Keratinocyte (primary cell): Measurements from ENCODE around the gene POLE. TPM values are rescaled to one million over a fixed set of nuclear protein-coding genes. Genes with fewer than 3 reads are reported as not detected.
A peak's percentile ranks its signal among the peaks of the same experiment; 100 is the strongest.

Source experiments
- DNase-seq: peaks from one replicate; pipeline ENCODE4 v3.0.0-alpha.2; 2011; ENCODE audit warnings: low read depth, missing footprints, low spot score
- FAIRE-seq: peaks from 2 replicates; lab custom pipeline; 2011; peaks lifted over from hg19 to GRCh38; lab: Jason Lieb, UNC
- H2AFZ ChIP-seq: 2 replicates; pipeline ENCODE4 v1.6.0; 2012; ENCODE audit warnings: low read length, control low read depth, inconsistent platforms; ENCODE audit not compliant: control insufficient read depth
- H3K27ac ChIP-seq: 2 replicates; pipeline ENCODE4 v1.5.1; 2011; ENCODE audit warnings: low read length; ENCODE audit not compliant: control insufficient read depth, insufficient read depth
- H3K27me3 ChIP-seq: 3 replicates; pipeline ENCODE4 v1.6.0; 2011; ENCODE audit warnings: low read length; ENCODE audit not compliant: control insufficient read depth, insufficient read depth; ENCODE audit errors: extremely low read depth
- H3K36me3 ChIP-seq, 2 experiments: 2 replicates in 1 of 2; 3 replicates in 1 of 2; pipeline ENCODE4 v1.5.1; 2011; ENCODE audit warnings: low read length in 2 of 2, mild to moderate bottlenecking in 1 of 2; ENCODE audit not compliant: control insufficient read depth in 2 of 2, insufficient read depth in 2 of 2; ENCODE audit errors: extremely low read depth in 1 of 2
- H3K4me1 ChIP-seq: 3 replicates; pipeline ENCODE4 v1.5.1; 2011; ENCODE audit warnings: low read length; ENCODE audit not compliant: control insufficient read depth, insufficient read depth; ENCODE audit errors: extremely low read depth
- H3K4me2 ChIP-seq: 3 replicates; pipeline ENCODE4 v1.6.0; 2011; ENCODE audit warnings: low read depth, low read length; ENCODE audit not compliant: control insufficient read depth, insufficient read depth; ENCODE audit errors: extremely low read depth
- H3K4me3 ChIP-seq, 3 experiments: fragments of 200-600 bp in 1 of 3; sonication (generic) in 1 of 3; 2 replicates in 2 of 3; 3 replicates in 1 of 3; pipeline ENCODE4 v1.5.1; 2011 to 2016; ENCODE audit warnings: low read length in 3 of 3, mild to moderate bottlenecking in 3 of 3, control low read depth in 2 of 3, inconsistent platforms in 1 of 3, low read depth in 1 of 3, mixed read lengths in 1 of 3, mixed run types in 1 of 3, moderate library complexity in 1 of 3; ENCODE audit not compliant: control insufficient read depth in 2 of 3, insufficient read depth in 2 of 3; ENCODE audit errors: extremely low read depth in 1 of 3
- H3K79me2 ChIP-seq: 2 replicates; pipeline ENCODE4 v1.6.0; 2012; ENCODE audit warnings: low read length; ENCODE audit not compliant: control insufficient read depth, insufficient read depth
- H3K9ac ChIP-seq: 3 replicates; pipeline ENCODE4 v1.6.0; 2011; ENCODE audit warnings: low read length; ENCODE audit not compliant: control insufficient read depth, insufficient read depth; ENCODE audit errors: extremely low read depth
- H3K9me1 ChIP-seq: 3 replicates; pipeline ENCODE4 v1.6.0; 2011; ENCODE audit warnings: low read length; ENCODE audit not compliant: control insufficient read depth, insufficient read depth; ENCODE audit errors: extremely low read depth
- H3K9me3 ChIP-seq: 2 replicates; pipeline ENCODE4 v1.5.1; 2012; ENCODE audit warnings: low read depth, low read length; ENCODE audit not compliant: control insufficient read depth
- H4K20me1 ChIP-seq: 3 replicates; pipeline ENCODE4 v1.6.0; 2011; ENCODE audit warnings: low read length; ENCODE audit not compliant: control insufficient read depth, insufficient read depth; ENCODE audit errors: extremely low read depth
- EZH2 ChIP-seq: IDR thresholded peaks from one replicate; pipeline ENCODE4 v1.6.1; 2012; ENCODE audit warnings: inconsistent platforms, mild to moderate bottlenecking, low read length, moderate library complexity
- dilution Hi-C: fragments of 300-500 bp; cut with MboI; formaldehyde crosslinking; loops from one replicate; pipeline ENCODE4 v1.7.0; 2020; ENCODE audit warnings: low sequenced_read_pairs; ENCODE audit not compliant: extremely low pct_ligation_motif_present
- polyA plus RNA-seq, 5 experiments: library from polyadenylated mRNA; depleted of rRNA in 3 of 5; stranded (reverse) in 3 of 5; stranded (forward) in 1 of 5; unstranded in 1 of 5; fragments of >200 nt; gene quantifications; 1 replicate in 1 of 5; 2 replicates in 3 of 5; 3 replicates in 1 of 5; pipeline versions ENCODE4 v1.2.1 to v1.2.3, GENCODE V29; 2011 to 2012; ENCODE audit warnings: missing spikeins in 2 of 5, low read depth in 1 of 5, low replicate concordance in 1 of 5
- TF ChIP-seq, protein P1 (sequence below), 3 experiments: IDR thresholded peaks in 1 of 3; conservative IDR thresholded peaks in 1 of 3; optimal IDR thresholded peaks in 1 of 3; 2 replicates in 2 of 3; 3 replicates in 1 of 3; pipeline versions ENCODE3 to v1.5.1; 2011; ENCODE audit warnings: low read length in 3 of 3, mild to moderate bottlenecking in 3 of 3, moderate library complexity in 2 of 3, control low read depth in 1 of 3, inconsistent platforms in 1 of 3; ENCODE audit not compliant: insufficient read depth in 2 of 3; ENCODE audit errors: extremely low read depth in 1 of 3

Gene POLE
- polyA plus RNA-seq, 1 donor (not counting 4 experiments of a cell fraction or from before 2014, with no cell fraction given) = 14.8 TPM

DNA sequence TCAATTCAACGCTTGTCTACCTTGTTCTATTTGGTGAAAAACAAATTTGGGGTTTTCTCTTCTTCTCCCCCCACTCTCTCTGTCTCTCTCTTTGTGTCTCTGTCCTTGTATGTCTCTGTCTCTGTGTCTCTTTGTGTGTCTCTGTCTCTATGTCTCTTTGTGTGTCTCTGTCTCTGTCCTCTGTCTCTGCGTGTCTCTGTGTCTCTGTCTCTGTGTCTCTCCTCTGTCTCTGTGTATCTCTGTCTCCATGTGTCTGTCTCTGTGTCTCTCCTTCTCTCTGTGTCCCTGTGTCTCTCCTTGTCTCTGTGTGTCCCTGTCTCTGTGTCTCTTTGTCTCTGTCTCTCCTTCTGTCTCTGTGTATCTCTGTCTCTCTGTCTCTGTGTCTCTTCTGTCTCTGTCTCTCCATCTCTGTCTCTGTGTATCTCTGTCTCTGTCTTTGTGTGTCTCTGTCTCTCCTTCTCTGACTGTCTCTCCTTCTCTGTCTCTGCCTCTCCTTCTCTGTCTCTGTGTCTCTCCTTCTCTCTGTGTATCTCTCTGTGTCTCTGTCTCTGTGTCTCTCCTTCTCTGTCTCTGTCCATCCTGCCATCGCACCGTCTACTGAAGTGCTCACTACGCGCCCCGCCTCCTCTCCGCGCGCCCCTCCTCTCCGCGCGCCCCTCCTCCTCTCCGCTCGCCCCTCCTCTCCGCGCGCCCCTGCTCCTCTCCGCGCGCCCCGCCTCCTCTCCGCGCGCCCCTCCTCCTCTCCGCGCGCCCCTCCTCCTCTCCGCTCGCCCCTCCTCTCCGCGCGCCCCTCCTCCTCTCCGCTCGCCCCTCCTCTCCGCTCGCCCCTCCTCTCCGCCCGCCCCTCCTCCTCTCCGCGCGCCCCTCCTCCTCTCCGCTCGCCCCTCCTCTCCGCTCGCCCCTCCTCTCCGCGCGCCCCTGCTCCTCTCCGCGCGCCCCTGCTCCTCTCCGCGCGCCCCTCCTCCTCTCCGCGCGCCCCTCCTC lies 89.5 kb downstream of the POLE start:
- H3K27ac ChIP-seq = no peak overlapping the region
- H3K4me3 ChIP-seq = peak overlapping the region in 2 of 3 experiments; percentile 20 to 52
- H3K4me1 ChIP-seq = peaks cover 7% of the 10 kb centered on the region
- H3K9me1 ChIP-seq = no peaks in the 10 kb centered on the region
- peaks cover 40% of the 10 kb centered on the region for H3K27me3 ChIP-seq
- DNase-seq (no peak), FAIRE-seq (no peak)
- dilution Hi-C loops = no loop called here
- peak overlapping the region; percentile 33 for H2AFZ ChIP-seq
- TF ChIP-seq EZH2 = no peak
- TF ChIP-seq, protein P1, sequence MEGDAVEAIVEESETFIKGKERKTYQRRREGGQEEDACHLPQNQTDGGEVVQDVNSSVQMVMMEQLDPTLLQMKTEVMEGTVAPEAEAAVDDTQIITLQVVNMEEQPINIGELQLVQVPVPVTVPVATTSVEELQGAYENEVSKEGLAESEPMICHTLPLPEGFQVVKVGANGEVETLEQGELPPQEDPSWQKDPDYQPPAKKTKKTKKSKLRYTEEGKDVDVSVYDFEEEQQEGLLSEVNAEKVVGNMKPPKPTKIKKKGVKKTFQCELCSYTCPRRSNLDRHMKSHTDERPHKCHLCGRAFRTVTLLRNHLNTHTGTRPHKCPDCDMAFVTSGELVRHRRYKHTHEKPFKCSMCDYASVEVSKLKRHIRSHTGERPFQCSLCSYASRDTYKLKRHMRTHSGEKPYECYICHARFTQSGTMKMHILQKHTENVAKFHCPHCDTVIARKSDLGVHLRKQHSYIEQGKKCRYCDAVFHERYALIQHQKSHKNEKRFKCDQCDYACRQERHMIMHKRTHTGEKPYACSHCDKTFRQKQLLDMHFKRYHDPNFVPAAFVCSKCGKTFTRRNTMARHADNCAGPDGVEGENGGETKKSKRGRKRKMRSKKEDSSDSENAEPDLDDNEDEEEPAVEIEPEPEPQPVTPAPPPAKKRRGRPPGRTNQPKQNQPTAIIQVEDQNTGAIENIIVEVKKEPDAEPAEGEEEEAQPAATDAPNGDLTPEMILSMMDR (optimal IDR thresholded peaks at IDR 0.05 in 1 of 3, IDR thresholded peaks at IDR 0.05 in 1 of 3, conservative IDR thresholded peaks at IDR 0.05 in 1 of 3; ENCODE audit: extremely low read depth in 1 of 3, insufficient read depth in 2 of 3, low read length in 3 of 3) = no peak
- peak overlapping the region; percentile 51 for H3K4me2 ChIP-seq
- H4K20me1 ChIP-seq = no peaks in the 10 kb centered on the region
- no peaks in the 10 kb centered on the region for H3K9me3 ChIP-seq
- H3K36me3 ChIP-seq = no peaks in the 10 kb centered on the region
- H3K79me2 ChIP-seq = no peaks in the 10 kb centered on the region
- no peak overlapping the region for H3K9ac ChIP-seq

DNA sequence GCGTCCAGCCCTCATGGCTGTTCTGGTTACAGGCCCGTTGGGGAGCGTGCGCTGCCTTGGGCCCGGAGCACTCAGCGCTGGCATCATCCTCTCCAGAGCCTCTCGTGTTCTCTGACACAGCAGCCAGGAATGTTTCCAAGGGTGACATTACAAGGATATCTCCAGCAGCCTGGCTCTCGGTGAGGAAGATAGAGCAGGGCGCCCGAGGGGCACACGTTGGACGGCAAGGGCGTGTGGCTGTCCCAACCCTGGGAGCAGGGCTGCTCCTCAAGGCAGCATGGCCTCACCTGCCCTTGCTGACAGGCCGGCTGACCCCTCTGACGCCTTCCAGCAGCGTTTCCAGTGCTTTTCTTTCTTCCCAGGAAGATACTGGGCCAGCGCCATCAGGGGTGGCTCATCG lies 91.1 kb downstream of the POLE start:
- no peaks in the 10 kb centered on the region for H3K36me3 ChIP-seq
- no peak overlapping the region for H3K4me3 ChIP-seq
- TF ChIP-seq, protein P1 (optimal IDR thresholded peaks at IDR 0.05 in 1 of 3, IDR thresholded peaks at IDR 0.05 in 1 of 3, conservative IDR thresholded peaks at IDR 0.05 in 1 of 3; ENCODE audit: extremely low read depth in 1 of 3, insufficient read depth in 2 of 3, low read length in 3 of 3) = no peak
- H3K4me2 ChIP-seq = no peak overlapping the region
- peaks cover 7% of the 10 kb centered on the region for H3K4me1 ChIP-seq
- dilution Hi-C loops = no loop called here
- H4K20me1 ChIP-seq = no peaks in the 10 kb centered on the region
- no peaks in the 10 kb centered on the region for H3K79me2 ChIP-seq
- no peak overlapping the region for H3K27ac ChIP-seq
- FAIRE-seq (no peak), DNase-seq (no peak)
- H2AFZ ChIP-seq = no peak overlapping the region
- no peaks in the 10 kb centered on the region for H3K9me3 ChIP-seq
- no peaks in the 10 kb centered on the region for H3K9me1 ChIP-seq
- no peak overlapping the region for H3K9ac ChIP-seq
- H3K27me3 ChIP-seq = peaks cover 28% of the 10 kb centered on the region
